ENCODE results near the gene NCAPG2.
"Not testable (repeated sequence)": the region's sequence is repeated elsewhere in the genome, so short reads cannot be mapped to it uniquely, and the experiment has no call there.

Gene NCAPG2

GRCh38 chr7:158706273-158706704, 1.7 kb upstream of the NCAPG2 start:
- no peak for DNase-seq

DNA sequence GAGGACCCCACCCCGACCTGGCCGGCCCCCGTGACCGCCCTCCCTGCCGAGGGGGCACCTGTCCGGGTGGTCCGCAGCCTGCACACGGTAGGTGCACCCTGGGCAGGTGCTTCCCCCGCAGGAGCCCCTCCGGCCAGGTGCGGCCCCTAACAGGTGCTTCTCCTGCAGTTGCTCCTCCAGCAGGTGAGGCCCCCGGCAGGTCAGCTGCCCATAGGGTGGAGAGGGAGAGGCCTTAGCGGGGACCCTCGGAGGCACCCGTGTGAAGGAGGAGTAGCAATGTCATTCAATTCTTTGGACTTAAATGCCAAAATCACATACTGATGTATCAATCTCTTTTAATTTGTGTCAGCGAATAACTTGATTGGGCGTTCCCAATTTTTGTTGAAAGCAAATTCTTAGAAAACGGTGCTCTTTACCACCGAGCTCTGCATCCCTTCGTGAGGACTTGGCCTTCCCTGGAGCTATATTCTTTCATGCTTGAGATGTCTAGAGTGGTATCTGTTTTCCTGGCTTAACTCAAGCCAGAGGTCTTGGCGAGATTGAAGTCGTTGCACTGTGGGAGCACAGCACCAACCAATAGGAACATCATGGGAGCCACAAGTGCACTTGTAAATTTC, 738 bp upstream of the NCAPG2 start:
- peak; percentile 77 for DNase-seq

DNA sequence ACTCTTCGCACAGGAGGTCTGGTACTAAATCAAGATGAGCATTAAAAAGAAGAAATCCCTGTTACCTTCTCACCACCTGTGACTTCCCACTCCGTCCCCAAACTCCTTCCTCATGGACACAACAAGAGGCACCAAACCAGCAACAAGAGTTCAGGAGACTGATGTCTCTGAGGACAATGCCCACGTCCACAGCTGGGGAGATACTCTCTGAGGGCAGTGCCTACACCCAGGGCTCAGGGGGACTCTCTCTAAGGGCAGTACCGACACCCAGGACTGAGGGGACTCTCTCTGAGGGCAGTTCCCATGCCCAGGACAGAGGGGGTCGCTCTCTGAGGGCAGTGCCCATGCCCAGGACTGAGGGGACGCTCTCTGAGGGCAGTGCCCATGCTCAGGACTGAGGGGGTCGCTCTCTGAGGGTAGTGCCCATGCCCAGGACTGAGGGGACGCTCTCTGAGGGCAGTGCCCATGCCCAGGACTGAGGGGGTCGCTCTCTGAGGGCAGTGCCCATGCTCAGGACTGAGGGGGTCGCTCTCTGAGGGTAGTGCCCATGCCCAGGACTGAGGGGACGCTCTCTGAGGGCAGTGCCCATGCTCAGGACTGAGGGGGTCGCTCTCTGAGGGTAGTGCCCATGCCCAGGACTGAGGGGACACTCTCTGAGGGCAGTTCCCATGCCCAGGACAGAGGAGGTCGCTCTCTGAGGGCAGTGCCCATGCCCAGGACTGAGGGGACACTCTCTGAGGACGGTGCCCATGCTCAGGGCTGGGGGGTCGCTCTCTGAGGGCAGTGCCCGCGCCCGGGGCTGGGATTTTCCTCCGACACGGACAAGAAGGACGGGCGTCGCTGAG, 703 bp downstream of the NCAPG2 start:
- DNase-seq, result not testable (repeated sequence)

- no peak for DNase-seq
Observed at GRCh38 chr7:158702944-158703343, 1.7 kb downstream of the NCAPG2 start.

- no peak for DNase-seq
Observed at GRCh38 chr7:158702196-158702595, 2.4 kb downstream of the NCAPG2 start.

DNA sequence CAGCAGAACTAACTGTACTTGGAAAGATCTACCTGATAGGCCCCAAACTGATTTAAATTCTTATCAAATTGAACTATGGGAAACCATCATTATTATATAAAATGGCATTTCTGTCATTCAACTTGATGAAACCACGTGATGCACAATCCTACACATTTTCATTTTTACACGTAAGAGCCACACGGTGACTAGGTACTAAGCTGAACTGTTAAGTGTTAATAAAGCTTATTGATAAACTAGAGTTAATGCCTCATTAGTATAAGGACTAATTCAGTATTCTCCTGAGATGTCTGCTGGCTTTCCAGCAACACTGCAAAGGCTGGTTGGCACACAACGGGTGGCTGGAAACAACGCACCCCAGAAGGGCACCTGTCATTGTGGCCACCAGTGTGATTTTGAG, 4.6 kb downstream of the NCAPG2 start:
- DNase-seq, result no peak

DNA sequence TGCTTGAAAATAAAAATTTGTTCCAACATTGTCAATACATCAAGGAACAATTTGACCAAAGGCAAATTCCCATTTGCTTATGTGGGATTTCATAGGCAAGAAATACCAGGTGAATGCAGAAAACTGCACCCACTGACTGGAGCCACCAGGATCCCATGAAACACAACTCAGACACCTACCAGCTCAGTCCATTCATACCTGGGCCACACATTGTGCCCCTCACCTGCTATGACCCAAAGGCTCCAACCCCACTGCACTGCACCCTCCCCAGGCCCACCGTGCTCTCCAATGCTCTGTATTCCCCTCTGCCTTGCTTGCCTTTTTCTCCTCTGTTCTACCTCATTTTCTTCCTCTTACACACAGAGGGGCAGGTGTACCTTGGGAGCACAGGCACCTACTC, 5.3 kb downstream of the NCAPG2 start:
- DNase-seq, result no peak

GRCh38 chr7:158698657-158699195, 5.9 kb downstream of the NCAPG2 start:
- DNase-seq, result no peak

GRCh38 chr7:158697597-158697996, 7.0 kb downstream of the NCAPG2 start:
- DNase-seq, result not testable (repeated sequence)

GRCh38 chr7:158695726-158696452, 8.7 kb downstream of the NCAPG2 start:
- DNase-seq, result peak; percentile 45

- DNase-seq, result no peak
Observed at GRCh38 chr7:158695056-158695455, 9.5 kb downstream of the NCAPG2 start.

- DNase-seq, result no peak
Observed at GRCh38 chr7:158694650-158695049, 10.0 kb downstream of the NCAPG2 start.

DNA sequence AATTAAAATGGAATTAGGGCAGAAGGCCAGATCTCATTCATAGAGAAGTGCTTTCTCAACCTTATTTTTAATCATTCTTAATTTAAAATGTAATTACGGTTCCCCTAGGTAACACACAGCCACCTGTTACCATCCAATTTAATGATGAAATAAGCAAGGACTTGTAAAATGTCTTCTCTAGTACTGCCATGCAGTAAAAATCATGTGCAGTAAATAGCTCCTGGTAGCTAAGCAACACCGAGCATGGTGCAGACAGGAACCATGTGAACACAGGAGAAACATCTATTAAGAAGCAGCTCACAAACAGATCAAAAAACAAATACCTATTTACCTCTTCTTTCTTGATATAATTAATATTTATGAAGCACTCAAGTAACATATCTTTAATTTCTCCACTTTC, 15.1 kb downstream of the NCAPG2 start:
- no peak for DNase-seq

DNA sequence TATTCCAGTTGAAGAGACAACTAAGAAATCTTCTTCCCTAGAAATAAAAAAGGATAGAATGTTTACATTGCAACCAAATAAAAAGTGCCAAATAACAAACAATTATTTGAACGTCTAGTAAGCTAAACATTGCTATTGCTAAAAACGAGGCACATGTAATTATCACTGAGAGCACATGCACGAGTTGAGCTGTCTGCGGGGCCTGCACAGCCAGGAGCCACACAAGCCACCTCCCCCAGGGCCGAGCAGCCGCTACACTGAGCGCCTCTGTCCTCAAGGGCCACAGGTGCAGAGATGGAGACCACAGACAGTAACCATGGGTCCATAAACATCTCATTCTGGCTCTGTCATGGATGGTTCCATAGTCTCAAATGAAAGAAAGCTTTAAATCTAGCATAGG, 17.2 kb downstream of the NCAPG2 start:
- DNase-seq, result no peak

- no peak for DNase-seq
Observed at GRCh38 chr7:158685693-158686092, 18.9 kb downstream of the NCAPG2 start.

- no peak for DNase-seq
Observed at GRCh38 chr7:158684329-158684728, 20.3 kb downstream of the NCAPG2 start.

GRCh38 chr7:158683541-158683940, 21.1 kb downstream of the NCAPG2 start:
- no peak for DNase-seq

DNA sequence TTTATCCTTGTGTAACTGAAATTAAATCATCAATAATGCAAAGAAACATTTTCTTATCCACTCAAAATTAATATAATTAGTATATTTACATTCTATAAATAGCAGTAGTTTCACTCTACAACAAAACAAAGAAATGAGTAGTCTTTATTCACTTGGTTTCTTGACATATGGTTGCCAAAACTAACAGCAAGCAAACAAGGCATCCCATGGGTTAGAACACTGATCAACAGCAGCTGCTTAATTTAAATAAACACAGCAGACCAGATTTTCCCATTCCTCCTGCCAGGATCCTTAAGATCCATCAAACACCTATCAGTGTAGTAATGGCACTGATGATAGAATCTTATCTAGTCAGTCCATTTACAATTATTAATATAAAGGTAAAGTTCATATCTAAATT, 22.1 kb downstream of the NCAPG2 start:
- no peak for DNase-seq

DNA sequence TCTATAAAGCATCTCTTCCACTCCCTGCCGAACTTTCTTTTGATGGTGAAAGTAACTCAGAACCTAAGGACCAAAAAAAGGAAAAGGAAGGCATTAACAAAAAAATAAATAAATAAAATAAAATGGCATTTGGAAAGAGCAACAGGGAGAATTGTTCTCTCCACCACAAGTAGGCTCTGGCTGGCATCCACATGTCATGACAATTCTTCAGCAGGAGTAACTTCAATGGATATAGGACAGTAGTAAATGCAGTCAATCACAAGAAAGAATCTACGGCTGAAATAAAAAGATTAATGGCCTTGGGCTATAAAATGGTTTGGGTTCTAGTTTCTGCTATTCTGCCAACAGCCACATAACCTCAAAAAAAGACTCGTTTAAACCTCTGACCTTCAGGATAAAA, 23.9 kb downstream of the NCAPG2 start:
- DNase-seq, result no peak

GRCh38 chr7:158676906-158677305, 27.7 kb downstream of the NCAPG2 start:
- no peak for DNase-seq

GRCh38 chr7:158676171-158676840, 28.3 kb downstream of the NCAPG2 start:
- DNase-seq, result no peak

GRCh38 chr7:158672975-158673374, 31.6 kb downstream of the NCAPG2 start:
- DNase-seq, result peak; percentile 40

DNA sequence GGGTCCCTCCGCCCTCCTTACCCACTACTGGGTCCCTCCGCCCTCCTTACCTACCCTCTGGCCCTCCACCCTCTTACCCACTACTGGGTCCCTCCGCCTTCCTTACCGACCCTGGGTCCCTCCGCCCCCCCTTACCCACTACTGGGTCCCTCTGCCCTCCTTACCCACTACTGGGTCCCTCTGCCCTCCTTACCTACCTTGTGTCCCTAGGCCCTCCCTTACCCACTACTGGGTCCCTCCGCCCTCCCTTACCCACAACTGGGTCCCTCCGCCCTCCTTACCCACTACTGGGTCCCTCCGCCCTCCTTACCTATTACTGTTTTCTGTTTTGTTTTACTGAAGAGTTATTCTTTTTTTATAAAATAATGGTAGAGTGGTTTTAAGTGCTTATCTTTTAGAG, 36.5 kb downstream of the NCAPG2 start:
- not testable (repeated sequence) for DNase-seq

Measured in DMS53 (cell line).